ENCODE results near the gene HSP90AB1.

Gene HSP90AB1

GRCh38 chr6:44285552-44286284, 38.8 kb downstream of the HSP90AB1 start:
- DNase-seq (ENCODE audit: low read depth in 2 of 3, low spot score in 2 of 3), result no peak

- DNase-seq (ENCODE audit: low read depth in 2 of 3, low spot score in 2 of 3), result no peak
Observed at GRCh38 chr6:44286285-44286565, 39.3 kb downstream of the HSP90AB1 start.

GRCh38 chr6:44286747-44287146, 39.8 kb downstream of the HSP90AB1 start:
- no peak for DNase-seq (ENCODE audit: low read depth in 2 of 3, low spot score in 2 of 3)

GRCh38 chr6:44289726-44290260, 42.9 kb downstream of the HSP90AB1 start:
- DNase-seq (ENCODE audit: low read depth in 2 of 3, low spot score in 2 of 3), result no peak

- no peak for DNase-seq (ENCODE audit: low read depth in 2 of 3, low spot score in 2 of 3)
Observed at GRCh38 chr6:44291841-44292240, 44.9 kb downstream of the HSP90AB1 start.

- DNase-seq (ENCODE audit: low read depth in 2 of 3, low spot score in 2 of 3), result no peak
Observed at GRCh38 chr6:44292661-44293365, 45.9 kb downstream of the HSP90AB1 start.

- no peak for DNase-seq (ENCODE audit: low read depth in 2 of 3, low spot score in 2 of 3)
Observed at GRCh38 chr6:44294832-44295791, 48.2 kb downstream of the HSP90AB1 start.

- peak in 1 of 3 experiments; percentile 13 for DNase-seq (ENCODE audit: low read depth in 2 of 3, low spot score in 2 of 3)
Observed at GRCh38 chr6:44297063-44298038, 50.5 kb downstream of the HSP90AB1 start.

GRCh38 chr6:44298055-44298803, 51.3 kb downstream of the HSP90AB1 start:
- DNase-seq (ENCODE audit: low read depth in 2 of 3, low spot score in 2 of 3), result no peak

GRCh38 chr6:44298864-44299263, 52.0 kb downstream of the HSP90AB1 start:
- no peak for DNase-seq (ENCODE audit: low read depth in 2 of 3, low spot score in 2 of 3)

- DNase-seq (ENCODE audit: low read depth in 2 of 3, low spot score in 2 of 3), result no peak
Observed at GRCh38 chr6:44300292-44300823, 53.5 kb downstream of the HSP90AB1 start.

- no peak for DNase-seq (ENCODE audit: low read depth in 2 of 3, low spot score in 2 of 3)
Observed at GRCh38 chr6:44301106-44301505, 54.2 kb downstream of the HSP90AB1 start.

- DNase-seq (ENCODE audit: low read depth in 2 of 3, low spot score in 2 of 3), result no peak
Observed at GRCh38 chr6:44301782-44302564, 55.1 kb downstream of the HSP90AB1 start.

- DNase-seq (ENCODE audit: low read depth in 2 of 3, low spot score in 2 of 3), result no peak
Observed at GRCh38 chr6:44302856-44303255, 56.0 kb downstream of the HSP90AB1 start.
